Occipital lobe (tissue), 2 donors: Measurements from ENCODE around the gene ELAPOR2. TPM values are rescaled to one million over a fixed set of nuclear protein-coding genes. Genes with fewer than 3 reads are reported as not detected.
"Not testable (repeated sequence)": the region's sequence is repeated elsewhere in the genome, so short reads cannot be mapped to it uniquely, and the experiment has no call there.

Experiments used
- DNase-seq: peaks from one replicate; lab custom pipeline; 2025; lab: John Stamatoyannopoulos, UW
- total RNA-seq: library from RNA; depleted of rRNA; stranded (reverse); fragments of >200 nt; gene quantifications from one replicate; pipeline ENCODE4 v1.2.3, GENCODE V29; 2014

Gene ELAPOR2
- total RNA-seq, 1 donor from 2014 or later: 41.8 TPM

GRCh38 chr7:87046456-87046855 is 13.0 kb downstream of the ELAPOR2 start:
- no peak for DNase-seq

- DNase-seq: not testable (repeated sequence)
Measured at GRCh38 chr7:87044713-87045112, 14.7 kb downstream of the ELAPOR2 start.

GRCh38 chr7:87041586-87041985 is 17.9 kb downstream of the ELAPOR2 start:
- DNase-seq: not testable (repeated sequence)

DNA sequence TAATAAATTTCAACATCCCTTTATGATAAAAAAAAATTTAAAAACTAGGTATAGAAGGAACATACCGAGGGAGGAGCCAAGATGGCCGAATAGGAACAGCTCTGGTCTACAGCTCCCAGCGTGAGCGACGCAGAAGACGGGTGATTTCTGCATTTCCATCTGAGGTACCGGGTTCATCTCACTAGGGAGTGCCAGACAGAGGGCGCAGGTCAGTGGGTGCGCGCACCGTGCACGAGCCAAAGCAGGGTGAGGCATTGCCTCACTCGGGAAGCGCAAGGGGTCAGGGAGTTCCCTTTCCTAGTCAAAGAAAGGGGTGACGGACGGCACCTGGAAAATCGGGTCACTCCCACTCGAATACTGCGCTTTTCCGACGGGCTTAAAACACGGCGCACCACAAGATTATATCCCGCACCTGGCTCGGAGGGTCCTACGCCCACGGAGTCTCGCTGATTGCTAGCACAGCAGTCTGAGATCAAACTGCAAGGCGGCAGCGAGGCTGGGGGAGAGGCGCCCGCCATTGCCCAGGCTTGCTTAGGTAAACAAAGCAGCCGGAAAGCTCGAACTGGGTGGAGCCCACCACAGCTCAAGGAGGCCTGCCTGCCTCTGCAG is 19.7 kb downstream of the ELAPOR2 start:
- DNase-seq: not testable (repeated sequence)

- DNase-seq: no peak
Measured at GRCh38 chr7:87038993-87039690, 20.3 kb downstream of the ELAPOR2 start.

DNA sequence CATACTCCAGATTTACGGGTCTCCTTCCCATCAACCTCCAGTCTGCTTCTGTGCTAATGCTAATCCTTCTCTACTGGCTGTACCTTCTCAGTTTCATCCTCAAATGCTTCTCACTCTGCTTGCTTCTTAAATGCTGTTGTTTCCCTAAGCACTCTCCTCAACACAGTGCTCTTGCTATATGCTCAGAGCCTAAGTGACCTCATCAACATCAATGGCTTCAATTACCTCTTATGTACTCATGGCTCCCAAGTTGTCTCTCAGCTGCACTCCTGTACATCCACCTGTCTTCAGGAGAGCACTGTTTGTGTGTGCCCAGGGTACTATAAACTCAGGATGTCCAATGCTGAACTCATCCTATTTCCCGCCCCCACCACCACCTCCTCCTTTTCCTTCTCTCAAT is 22.5 kb downstream of the ELAPOR2 start:
- no peak for DNase-seq

DNA sequence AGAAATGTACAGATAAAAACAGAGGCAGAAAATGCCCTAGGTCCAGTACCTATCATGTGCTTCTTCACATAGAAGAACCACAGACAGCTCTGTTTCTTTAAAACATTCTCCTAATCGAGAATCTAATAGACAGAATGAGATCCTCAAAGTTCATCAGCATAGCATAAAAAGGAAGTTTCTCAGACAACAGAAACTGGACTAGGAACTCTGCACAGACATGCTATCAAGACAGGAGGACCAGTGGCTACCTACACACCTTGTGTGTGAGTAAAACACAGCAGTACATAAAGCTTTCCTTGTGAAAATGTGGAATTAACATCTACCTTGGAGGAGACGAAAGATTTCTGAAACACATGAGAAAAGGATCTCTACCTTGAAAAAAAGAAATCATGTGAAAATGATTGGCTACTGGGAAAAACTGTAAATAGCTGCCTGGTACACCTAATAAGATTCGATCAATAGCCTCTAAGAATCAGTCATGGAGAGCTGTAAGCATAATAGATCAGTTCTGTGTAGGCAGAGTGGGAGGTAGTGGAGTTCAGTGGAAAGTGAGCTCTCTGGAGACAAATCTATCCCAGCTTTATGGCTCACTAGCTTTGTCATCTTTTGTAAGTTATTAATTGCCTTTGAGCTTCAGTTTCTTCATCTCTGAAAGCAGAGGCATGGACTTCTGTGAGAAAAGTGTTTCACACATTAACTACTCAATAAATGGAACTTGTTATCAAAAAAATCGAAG is 26.7 kb downstream of the ELAPOR2 start:
- no peak for DNase-seq

DNA sequence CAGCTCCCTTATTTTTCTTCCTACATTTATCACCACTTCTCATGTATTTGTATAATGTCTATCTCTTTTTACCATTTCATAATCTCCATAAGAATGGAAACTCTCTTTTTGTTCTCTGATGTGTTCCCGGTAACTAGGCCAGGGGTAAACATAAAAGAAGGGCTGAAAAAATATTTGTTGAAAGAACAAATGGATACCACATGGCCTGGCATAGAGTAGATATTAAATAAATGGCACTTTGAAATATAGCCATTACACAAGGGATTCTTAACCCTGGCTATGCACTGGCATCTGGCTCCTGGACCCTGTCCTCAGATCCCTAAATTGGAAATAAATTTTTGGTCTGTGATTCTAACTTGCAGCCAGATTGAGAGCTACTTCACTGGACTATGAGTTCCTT is 30.4 kb downstream of the ELAPOR2 start:
- no peak for DNase-seq

GRCh38 chr7:87028636-87029035 is 30.8 kb downstream of the ELAPOR2 start:
- DNase-seq: no peak

GRCh38 chr7:87027900-87028299 is 31.6 kb downstream of the ELAPOR2 start:
- DNase-seq: no peak

- no peak for DNase-seq
Measured at GRCh38 chr7:87021285-87021684, 38.2 kb downstream of the ELAPOR2 start.

- no peak for DNase-seq
Measured at GRCh38 chr7:87016606-87017005, 42.8 kb downstream of the ELAPOR2 start.

DNA sequence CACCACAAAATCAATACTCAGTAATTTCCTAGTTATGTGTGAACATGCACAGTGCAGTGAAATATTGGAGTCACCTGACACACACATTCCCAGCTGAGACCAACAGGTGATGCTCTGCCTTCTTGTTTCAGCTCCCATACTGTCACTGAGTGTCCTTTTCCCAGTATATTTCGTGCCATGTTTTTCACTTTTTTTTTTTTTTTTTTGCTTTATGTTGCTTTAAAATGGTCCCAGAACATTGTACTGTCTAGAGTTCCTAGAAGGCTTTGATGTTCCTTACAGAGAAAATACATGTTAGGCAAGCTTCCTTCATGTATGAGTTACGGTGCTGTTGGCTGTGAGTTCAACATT is 45.6 kb downstream of the ELAPOR2 start:
- no peak for DNase-seq

DNA sequence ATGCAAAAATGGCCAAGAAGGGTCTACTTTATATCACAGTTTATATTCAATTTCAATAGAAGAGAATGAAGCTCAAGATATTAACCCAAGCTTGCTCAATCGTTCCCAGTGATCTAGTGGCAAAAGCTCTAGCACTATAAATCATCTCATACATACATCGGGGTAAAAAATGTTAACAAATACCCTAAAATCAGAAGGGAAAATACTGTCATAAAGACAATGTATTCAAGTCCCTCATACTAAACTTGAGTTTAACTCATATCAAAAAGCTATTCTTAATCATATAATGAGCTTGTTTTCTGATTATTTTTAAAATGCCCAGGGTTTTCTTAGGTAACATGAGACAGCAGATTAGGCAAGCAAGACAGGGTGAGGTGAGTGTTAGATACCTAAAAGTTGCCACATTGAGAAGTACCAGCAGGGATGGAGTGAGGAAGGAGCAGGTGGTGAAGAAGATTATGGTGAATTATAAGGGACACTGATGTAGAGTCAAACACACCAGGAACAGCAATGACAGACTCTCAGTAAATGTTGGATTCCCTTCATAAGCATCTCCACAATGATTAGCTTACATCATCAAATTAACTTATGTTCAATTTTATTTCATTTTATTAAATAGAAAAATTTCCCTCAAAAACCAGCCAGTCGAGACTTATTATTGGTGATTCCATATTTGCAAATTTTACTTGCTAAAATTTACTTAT is 46.2 kb downstream of the ELAPOR2 start:
- DNase-seq: no peak

Other genes with a start within 250 kb of the ELAPOR2 start
- 200 TPM for gene DMTF1, start 92.8 kb upstream of the ELAPOR2 start, total RNA-seq
- 7.3 TPM for gene TMEM243, start 160.1 kb upstream of the ELAPOR2 start, total RNA-seq